Activated T-cell treated with anti-CD3 and anti-CD28 coated beads for 48 hours (primary cell): ENCODE measurements around the gene ALDH3A2.
"Not testable (repeated sequence)": the region's sequence is repeated elsewhere in the genome, so short reads cannot be mapped to it uniquely, and the experiment has no call there.

Source experiments
- DNase-seq: peaks from one replicate; pipeline ENCODE4 v3.0.0-alpha.2; 2020; ENCODE audit warnings: low read depth

Gene ALDH3A2

GRCh38 chr17:19651451-19652238 lies 3.1 kb downstream of the ALDH3A2 start:
- DNase-seq = no peak

GRCh38 chr17:19652595-19652994 lies 4.0 kb downstream of the ALDH3A2 start:
- DNase-seq = no peak

- DNase-seq = no peak
These were observed 5.9 kb downstream of the ALDH3A2 start for GRCh38 chr17:19654342-19654886.

- no peak for DNase-seq
These were observed 6.3 kb downstream of the ALDH3A2 start for GRCh38 chr17:19654896-19655295.

- DNase-seq = no peak
These were observed 7.8 kb downstream of the ALDH3A2 start for GRCh38 chr17:19656336-19656735.

- DNase-seq = no peak
These were observed 8.5 kb downstream of the ALDH3A2 start for GRCh38 chr17:19656851-19657581.

- no peak for DNase-seq
These were observed 11.0 kb downstream of the ALDH3A2 start for GRCh38 chr17:19659366-19660177.

- DNase-seq = no peak
These were observed 11.8 kb downstream of the ALDH3A2 start for GRCh38 chr17:19660219-19660870.

GRCh38 chr17:19661121-19661520 lies 12.6 kb downstream of the ALDH3A2 start:
- no peak for DNase-seq

GRCh38 chr17:19663097-19663496 lies 14.5 kb downstream of the ALDH3A2 start:
- no peak for DNase-seq

GRCh38 chr17:19664136-19664820 lies 15.7 kb downstream of the ALDH3A2 start:
- no peak for DNase-seq

- DNase-seq = no peak
These were observed 16.2 kb downstream of the ALDH3A2 start for GRCh38 chr17:19664821-19665181.

- not testable (repeated sequence) for DNase-seq
These were observed 21.1 kb downstream of the ALDH3A2 start for GRCh38 chr17:19669680-19670079.

- no peak for DNase-seq
These were observed 22.4 kb downstream of the ALDH3A2 start for GRCh38 chr17:19670908-19671307.

GRCh38 chr17:19671433-19671832 lies 22.9 kb downstream of the ALDH3A2 start:
- DNase-seq = no peak

- no peak for DNase-seq
These were observed 23.6 kb downstream of the ALDH3A2 start for GRCh38 chr17:19672009-19672750.

GRCh38 chr17:19673623-19674022 lies 25.1 kb downstream of the ALDH3A2 start:
- no peak for DNase-seq

GRCh38 chr17:19676896-19677295 lies 28.3 kb downstream of the ALDH3A2 start:
- no peak for DNase-seq

GRCh38 chr17:19677736-19678379 lies 29.3 kb downstream of the ALDH3A2 start:
- DNase-seq = no peak
